ENCODE data around the gene FOXP1. TPM values are rescaled to one million over a fixed set of nuclear protein-coding genes. Genes with fewer than 3 reads are reported as not detected.

FOXP1 gene
- total RNA-seq, 1 experiment from 2014 or later = 75.3 TPM

- no peak overlapping the region for H3K56ac ChIP-seq (ENCODE audit: insufficient read length, low read depth, low read length)
- H4K91ac ChIP-seq (ENCODE audit: insufficient read length, low read depth, low read length) = no peak overlapping the region
- H2BK12ac ChIP-seq (ENCODE audit: insufficient read length, low read depth, low read length) = no peak overlapping the region
- H3K23ac ChIP-seq (ENCODE audit: insufficient read length, low read depth, low read length) = no peak overlapping the region
- no peaks in the 10 kb centered on the region for H3K9me3 ChIP-seq (ENCODE audit: control insufficient read depth, low read depth, low read length)
- H2BK15ac ChIP-seq (ENCODE audit: low read depth, low read length) = no peak overlapping the region
- H3K27ac ChIP-seq (ENCODE audit: insufficient read length, low read depth, low read length) = no peak overlapping the region
- Mint-ChIP-seq H3K27ac (peak overlapping the region in 1 of 3 experiments; percentile 33; a peak in 1 of 7 replicates), H3K36me3 (ENCODE audit: insufficient read depth in 1 of 3, low read depth in 3 of 3) (peaks cover 0 to 12% (median 9%) of the 10 kb centered on the region in 3 experiments; a peak in 4 of 7 replicates), H3K27me3 (ENCODE audit: low read depth) (no peaks in the 10 kb centered on the region), H3K4me3 (no peak overlapping the region), H3K4me1 (peaks cover 11% of the 10 kb centered on the region in 2 experiments), H3K9me3 (no peaks in the 10 kb centered on the region)
- H4K20me1 ChIP-seq (ENCODE audit: control insufficient read depth, insufficient read depth, insufficient read length) = no peaks in the 10 kb centered on the region
- no peak overlapping the region for H3T11ph ChIP-seq (ENCODE audit: low read length)
- TF ChIP-seq CTCF (conservative IDR thresholded peaks at IDR 0.05) = no peak
- no peaks in the 10 kb centered on the region for H3K79me1 ChIP-seq (ENCODE audit: insufficient read depth, low read depth, low read length, poor library complexity, severe bottlenecking)
- no CpG with 5 or more reads among the region's 2 CpGs for WGBS (ENCODE audit: extremely low coverage, insufficient read length, low lambda C conversion rate)
- H3K9ac ChIP-seq (ENCODE audit: extremely low read depth, insufficient read length, low read length) = no peak overlapping the region
- H2BK120ac ChIP-seq (ENCODE audit: low read depth, low read length, poor library complexity, severe bottlenecking) = no peak overlapping the region
- H3K23me2 ChIP-seq (ENCODE audit: insufficient read length, low read depth, low read length, poor library complexity, severe bottlenecking) = no peaks in the 10 kb centered on the region
- no peaks in the 10 kb centered on the region for H3K79me2 ChIP-seq (ENCODE audit: insufficient read depth, low read length)
- no peak overlapping the region for H2BK5ac ChIP-seq (ENCODE audit: insufficient read length, low read length)
- H3K27me3 ChIP-seq (ENCODE audit: insufficient read depth, low read length) = no peaks in the 10 kb centered on the region
- no peak overlapping the region for H4K5ac ChIP-seq (ENCODE audit: insufficient read length, low read depth, low read length)
- no peak overlapping the region for H2BK20ac ChIP-seq (ENCODE audit: low read depth, low read length, poor library complexity, severe bottlenecking)
- H3K4me2 ChIP-seq (ENCODE audit: insufficient read depth, insufficient read length, low read length) = no peak overlapping the region
- no peaks in the 10 kb centered on the region for H3K4me1 ChIP-seq (ENCODE audit: insufficient read depth, low read length)
- no peak overlapping the region for H3K18ac ChIP-seq (ENCODE audit: insufficient read length, low read depth, low read length)
- H2AFZ ChIP-seq (ENCODE audit: low read length) = no peak overlapping the region
- no peak overlapping the region for H3K14ac ChIP-seq (ENCODE audit: insufficient read depth, low read length)
- no peak overlapping the region for H3K4ac ChIP-seq (ENCODE audit: low read depth, low read length)
- no peak overlapping the region for H4K8ac ChIP-seq (replicated peaks; ENCODE audit: insufficient read length, low read depth, low read length)
- H2AK5ac ChIP-seq (ENCODE audit: insufficient read length, low read length) = no peak overlapping the region
- no peak for DNase-seq
Observed at GRCh38 chr3:71186801-71187200, 396.7 kb downstream of the FOXP1 start.

Data from H9 (cell line).